HUES64 (cell line): ENCODE results near the gene DUSP28.

Experiments
- H3K27ac ChIP-seq: 2 replicates; pipeline ENCODE4 v1.7.0; 2013; ENCODE audit warnings: low read depth, low read length, inconsistent platforms
- H3K27me3 ChIP-seq: 2 replicates; pipeline ENCODE4 v1.6.1; 2013; ENCODE audit warnings: mild to moderate bottlenecking, low read length; ENCODE audit not compliant: insufficient read depth
- H3K36me3 ChIP-seq: 2 replicates; pipeline ENCODE4 v1.6.1; 2013; ENCODE audit warnings: mild to moderate bottlenecking, low read length; ENCODE audit not compliant: insufficient read depth
- H3K4me1 ChIP-seq: 2 replicates; pipeline ENCODE4 v1.6.1; 2013; ENCODE audit warnings: mild to moderate bottlenecking, low read length, moderate library complexity; ENCODE audit not compliant: insufficient read depth
- H3K4me3 ChIP-seq: 2 replicates; pipeline ENCODE4 v1.5.1; 2013; ENCODE audit warnings: mild to moderate bottlenecking, low read length, moderate library complexity
- H3K9ac ChIP-seq: 2 replicates; pipeline ENCODE4 v1.6.1; 2013; ENCODE audit warnings: mild to moderate bottlenecking, low read depth, low read length
- H3K9me3 ChIP-seq: 2 replicates; pipeline ENCODE4 v1.6.1; 2013; ENCODE audit warnings: low read depth, low read length; ENCODE audit not compliant: insufficient read depth
- WGBS: fragments of 150-250, 120-280 bp; methylation state at CpG from one replicate; pipeline ENCODE4 v1.1.7; 2013; ENCODE audit warnings: missing lambda C conversion rate; 5-methylcytosine and 5-hydroxymethylcytosine counted together

The DUSP28 gene

DNA sequence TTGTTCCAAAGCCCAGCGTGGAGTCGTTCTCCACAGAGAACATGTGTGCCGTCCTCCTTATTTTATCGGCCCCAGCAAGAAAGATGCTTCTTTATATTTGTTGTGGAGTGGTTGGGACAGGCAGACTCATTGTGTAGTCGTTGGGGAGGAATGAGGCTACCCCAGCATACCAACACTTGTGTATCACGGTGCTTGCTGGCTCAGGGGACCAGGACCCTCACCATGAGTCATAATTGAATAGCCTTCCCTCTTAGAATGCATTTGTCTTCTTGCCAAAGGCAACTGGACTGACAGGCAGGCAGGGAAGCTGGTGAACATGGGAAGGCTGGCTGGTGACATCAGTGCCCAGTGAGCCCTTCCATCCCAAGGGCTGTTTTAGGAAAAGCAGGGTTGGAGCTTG is 31.1 kb downstream of the DUSP28 start:
- Histone ChIP-seq H3K9me3 (no peaks in the 10 kb centered on the region), H3K4me3 (no peak overlapping the region), H3K4me1 (peaks cover 5% of the 10 kb centered on the region; the same call in 1 of the 2 replicates), H3K9ac (no peak overlapping the region), H3K36me3 (peaks cover 14% of the 10 kb centered on the region; the same call in 1 of the 2 replicates), H3K27ac (no peak overlapping the region), H3K27me3 (no peaks in the 10 kb centered on the region)
- WGBS: 90% methylated on average over 6 of the region's 6 CpGs

DNA sequence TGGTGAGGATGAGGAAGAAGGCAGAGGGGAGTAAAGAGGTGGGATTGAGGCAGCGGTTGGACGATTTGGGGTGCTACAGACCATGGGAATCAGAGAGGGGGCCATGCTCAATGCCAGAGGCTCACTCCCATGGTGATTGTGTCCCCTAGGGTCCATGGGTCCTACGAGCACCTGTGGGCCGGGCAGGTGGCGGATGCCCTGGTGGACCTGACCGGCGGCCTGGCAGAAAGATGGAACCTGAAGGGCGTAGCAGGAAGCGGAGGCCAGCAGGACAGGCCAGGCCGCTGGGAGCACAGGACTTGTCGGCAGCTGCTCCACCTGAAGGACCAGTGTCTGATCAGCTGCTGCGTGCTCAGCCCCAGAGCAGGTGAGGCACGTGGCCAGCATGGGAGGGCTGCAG is 31.6 kb downstream of the DUSP28 start:
- Histone ChIP-seq H3K36me3 (peaks cover 14% of the 10 kb centered on the region; the same call in 1 of the 2 replicates), H3K9ac (no peak overlapping the region), H3K27ac (no peak overlapping the region), H3K4me1 (peaks cover 5% of the 10 kb centered on the region; the same call in 1 of the 2 replicates), H3K4me3 (no peak overlapping the region), H3K9me3 (no peaks in the 10 kb centered on the region), H3K27me3 (no peaks in the 10 kb centered on the region)
- WGBS: 95% methylated on average over 13 of the region's 13 CpGs

DNA sequence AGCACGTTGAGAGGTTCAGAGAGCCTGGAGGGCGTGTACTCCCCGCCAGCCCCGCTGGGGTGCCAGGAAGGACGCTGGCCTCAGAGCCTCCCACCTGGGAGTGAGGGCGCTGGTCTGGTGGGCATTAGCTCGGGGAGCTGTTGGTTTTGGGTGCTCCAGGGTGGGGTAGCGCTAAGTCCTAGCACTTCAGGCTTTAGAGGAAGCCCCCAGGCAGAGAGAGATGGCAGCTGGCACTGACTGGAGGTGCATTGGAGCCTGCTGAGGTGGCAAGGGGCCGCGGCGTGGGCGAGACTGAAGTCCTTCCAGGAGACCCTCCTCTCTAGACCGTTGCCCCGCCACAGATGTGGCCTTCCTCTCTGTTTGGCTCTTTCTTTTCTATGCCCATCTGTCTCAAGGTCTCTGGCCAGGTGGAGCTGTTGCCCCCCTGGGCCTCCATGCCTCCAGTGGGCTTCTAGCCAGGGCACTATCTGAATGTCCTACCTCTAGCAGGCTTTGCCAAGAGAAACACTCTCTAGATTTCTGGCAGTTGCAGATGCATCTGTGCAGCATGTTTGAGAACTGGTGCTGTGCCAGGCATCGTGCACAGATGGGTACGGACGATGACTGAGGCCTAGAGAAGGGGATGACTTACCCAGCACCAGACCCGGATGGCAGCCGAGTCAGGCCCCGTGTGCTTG is 33.0 kb downstream of the DUSP28 start:
- WGBS: 95% methylated on average over 20 of the region's 20 CpGs
- no peak overlapping the region for H3K9ac ChIP-seq

DNA sequence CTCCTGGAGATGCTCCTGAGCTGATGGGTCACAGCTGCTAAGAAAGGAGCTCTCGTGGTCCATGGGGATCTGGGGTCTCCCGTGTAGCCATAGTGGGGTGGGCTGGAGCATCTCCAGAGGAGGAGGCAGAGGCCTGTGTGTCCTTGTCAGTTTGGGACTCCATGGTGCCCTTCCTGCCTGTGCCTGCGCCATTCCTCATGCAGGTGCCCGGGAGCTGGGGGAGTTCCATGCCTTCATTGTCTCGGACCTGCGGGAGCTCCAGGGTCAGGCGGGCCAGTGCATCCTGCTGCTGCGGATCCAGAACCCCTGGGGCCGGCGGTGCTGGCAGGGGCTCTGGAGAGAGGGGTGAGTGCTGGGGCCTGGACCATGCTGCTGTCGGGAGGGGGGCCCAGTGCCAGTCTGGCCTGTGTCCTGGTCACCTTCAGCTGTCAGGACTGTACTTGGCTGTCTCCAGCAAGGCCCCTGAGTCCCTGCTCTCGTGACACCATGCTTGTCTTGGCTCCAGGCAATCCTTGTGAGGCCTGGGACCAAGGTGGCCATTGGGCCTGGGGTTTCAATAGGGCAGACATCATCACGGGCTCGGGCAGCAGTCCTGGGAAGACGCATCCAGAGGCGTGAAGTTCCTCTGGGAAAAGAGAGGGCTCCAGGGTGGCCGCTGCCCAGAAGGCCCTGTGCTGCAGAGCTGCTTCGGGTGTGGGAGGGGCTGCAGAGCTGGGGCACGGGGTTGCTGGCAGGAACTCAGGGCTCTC is 33.7 kb downstream of the DUSP28 start:
- H3K36me3 ChIP-seq: peaks cover 14% of the 10 kb centered on the region; the same call in 1 of the 2 replicates
- 93% methylated on average over 19 of the region's 19 CpGs for WGBS

More for the DNA sequence above, 33.0 kb downstream of the DUSP28 start:
- Histone ChIP-seq H3K27ac (no peak overlapping the region), H3K4me3 (no peak overlapping the region), H3K27me3 (no peaks in the 10 kb centered on the region), H3K4me1 (no peaks in the 10 kb centered on the region), H3K36me3 (peaks cover 14% of the 10 kb centered on the region; the same call in 1 of the 2 replicates), H3K9me3 (no peaks in the 10 kb centered on the region)

DNA sequence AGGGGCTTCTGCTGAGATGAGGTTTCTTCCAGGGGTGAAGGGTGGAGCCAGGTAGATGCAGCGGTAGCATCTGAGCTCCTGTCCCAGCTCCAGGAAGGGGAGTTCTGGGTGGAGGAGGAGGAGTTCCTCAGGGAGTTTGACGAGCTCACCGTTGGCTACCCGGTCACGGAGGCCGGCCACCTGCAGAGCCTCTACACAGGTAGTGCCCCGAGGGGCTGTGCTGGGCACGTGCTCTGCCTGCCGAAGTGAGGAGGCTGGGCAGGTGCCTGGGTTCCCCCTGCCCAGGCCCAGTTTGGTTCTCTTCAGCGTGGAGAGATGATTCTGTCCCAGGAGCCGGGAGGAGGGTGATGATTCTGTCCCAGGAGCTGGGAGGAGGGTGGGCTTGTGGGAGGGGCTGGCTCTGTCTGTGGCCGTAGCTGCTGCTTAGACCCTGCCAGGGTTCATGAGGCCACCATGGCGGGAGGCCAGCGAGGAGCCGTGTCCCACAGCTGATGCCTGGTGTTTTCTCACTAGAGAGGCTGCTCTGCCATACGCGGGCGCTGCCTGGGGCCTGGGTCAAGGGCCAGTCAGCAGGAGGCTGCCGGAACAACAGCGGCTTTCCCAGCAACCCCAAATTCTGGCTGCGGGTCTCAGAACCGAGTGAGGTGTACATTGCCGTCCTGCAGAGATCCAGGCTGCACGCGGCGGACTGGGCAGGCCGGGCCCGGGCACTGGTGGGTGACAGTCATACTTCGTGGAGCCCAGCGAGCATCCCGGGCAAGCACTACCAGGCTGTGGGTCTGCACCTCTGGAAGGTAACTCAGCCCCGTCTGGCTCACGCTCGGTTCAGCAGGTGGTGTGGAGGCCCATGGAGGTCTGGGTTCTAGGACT is 34.6 kb downstream of the DUSP28 start:
- H3K27me3 ChIP-seq: no peaks in the 10 kb centered on the region
- peaks cover 15% of the 10 kb centered on the region for H3K36me3 ChIP-seq
- no peaks in the 10 kb centered on the region for H3K9me3 ChIP-seq
- H3K4me1 ChIP-seq: no peaks in the 10 kb centered on the region
- no peak overlapping the region for H3K27ac ChIP-seq
- no peak overlapping the region for H3K4me3 ChIP-seq
- H3K9ac ChIP-seq: no peak overlapping the region
- 94% methylated on average over 34 of the region's 34 CpGs for WGBS

More for the DNA sequence above, 33.7 kb downstream of the DUSP28 start:
- Histone ChIP-seq H3K9me3 (no peaks in the 10 kb centered on the region), H3K27me3 (no peaks in the 10 kb centered on the region), H3K9ac (no peak overlapping the region), H3K4me1 (no peaks in the 10 kb centered on the region), H3K27ac (no peak overlapping the region), H3K4me3 (no peak overlapping the region)

DNA sequence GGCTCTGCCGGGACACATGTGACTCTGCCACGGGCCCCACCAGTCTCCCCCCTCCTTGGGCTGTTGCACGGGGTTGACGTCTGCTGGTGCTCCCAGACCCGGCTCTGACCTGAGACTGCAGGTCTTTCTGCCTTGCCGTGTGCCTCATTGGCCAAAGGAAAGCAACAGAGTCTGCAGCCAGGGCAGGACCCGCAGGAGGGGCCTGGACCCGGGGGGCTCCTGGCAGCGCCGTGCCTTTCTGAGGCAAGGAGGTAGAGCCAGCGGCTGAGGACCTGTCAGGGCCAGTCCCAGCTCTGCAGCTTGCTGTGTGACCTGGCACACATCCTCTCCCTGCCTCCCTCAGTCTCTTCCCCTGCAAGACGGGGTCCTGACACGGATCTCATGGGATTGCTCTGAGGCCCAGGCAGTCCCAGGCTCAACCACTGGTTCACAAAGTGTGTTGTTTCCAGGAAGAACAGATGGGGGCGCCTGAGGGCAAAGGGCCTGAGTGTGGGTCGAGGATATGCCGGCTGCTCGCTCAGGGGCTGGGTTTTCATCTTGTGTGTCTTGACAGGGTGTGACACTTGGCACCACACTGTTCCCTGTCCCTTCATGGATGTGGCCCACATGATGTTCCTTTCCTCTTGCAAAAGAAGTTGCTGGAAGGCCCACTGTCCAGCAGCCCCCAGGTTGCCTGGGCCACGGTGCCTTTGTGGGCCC is 35.4 kb downstream of the DUSP28 start:
- Histone ChIP-seq H3K9ac (no peak overlapping the region), H3K27ac (no peak overlapping the region), H3K9me3 (no peaks in the 10 kb centered on the region), H3K36me3 (peaks cover 16% of the 10 kb centered on the region), H3K4me1 (no peaks in the 10 kb centered on the region), H3K4me3 (no peak overlapping the region), H3K27me3 (no peaks in the 10 kb centered on the region)
- 86% methylated on average over 18 of the region's 18 CpGs for WGBS

DNA sequence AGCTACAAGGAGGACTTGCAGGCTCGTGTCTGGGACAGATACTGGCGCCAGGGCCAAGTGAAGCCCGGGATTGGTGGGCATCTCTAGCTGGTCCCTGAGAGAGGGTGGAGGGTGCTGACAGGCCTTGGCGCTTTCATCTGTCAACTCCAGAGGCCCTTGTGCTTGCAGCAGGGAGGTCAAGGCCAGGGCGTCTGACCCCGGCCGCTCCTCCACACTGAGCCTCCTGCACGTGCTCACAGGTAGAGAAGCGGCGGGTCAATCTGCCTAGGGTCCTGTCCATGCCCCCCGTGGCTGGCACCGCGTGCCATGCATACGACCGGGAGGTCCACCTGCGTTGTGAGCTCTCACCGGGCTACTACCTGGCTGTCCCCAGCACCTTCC is 35.9 kb downstream of the DUSP28 start:
- H3K27me3 ChIP-seq: no peaks in the 10 kb centered on the region
- 95% methylated on average over 17 of the region's 17 CpGs for WGBS
- no peaks in the 10 kb centered on the region for H3K9me3 ChIP-seq
- no peak overlapping the region for H3K4me3 ChIP-seq
- H3K27ac ChIP-seq: no peak overlapping the region
- H3K9ac ChIP-seq: no peak overlapping the region
- H3K4me1 ChIP-seq: no peaks in the 10 kb centered on the region
- H3K36me3 ChIP-seq: peaks cover 16% of the 10 kb centered on the region

DNA sequence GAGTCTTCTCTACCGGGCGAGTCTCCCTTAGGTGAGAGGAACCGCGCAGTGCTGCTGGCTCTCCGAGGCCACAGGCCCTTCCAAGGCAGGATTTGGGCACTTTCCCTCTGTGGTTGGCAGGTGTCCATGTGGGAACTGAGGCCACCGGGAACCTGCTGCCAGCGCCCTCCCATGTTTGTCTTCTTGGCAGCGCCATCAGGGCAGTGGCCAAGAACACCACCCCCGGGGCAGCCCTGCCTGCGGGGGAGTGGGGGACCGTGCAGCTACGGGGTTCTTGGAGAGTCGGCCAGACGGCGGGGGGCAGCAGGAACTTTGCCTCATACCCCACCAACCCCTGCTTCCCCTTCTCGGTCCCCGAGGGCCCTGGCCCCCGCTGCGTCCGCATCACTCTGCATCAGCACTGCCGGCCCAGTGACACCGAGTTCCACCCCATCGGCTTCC is 36.4 kb downstream of the DUSP28 start:
- H3K4me3 ChIP-seq: no peak overlapping the region
- no peaks in the 10 kb centered on the region for H3K9me3 ChIP-seq
- WGBS: 94% methylated on average over 23 of the region's 23 CpGs
- peaks cover 16% of the 10 kb centered on the region for H3K36me3 ChIP-seq
- no peak overlapping the region for H3K9ac ChIP-seq
- H3K4me1 ChIP-seq: no peaks in the 10 kb centered on the region
- no peaks in the 10 kb centered on the region for H3K27me3 ChIP-seq
- H3K27ac ChIP-seq: no peak overlapping the region

DNA sequence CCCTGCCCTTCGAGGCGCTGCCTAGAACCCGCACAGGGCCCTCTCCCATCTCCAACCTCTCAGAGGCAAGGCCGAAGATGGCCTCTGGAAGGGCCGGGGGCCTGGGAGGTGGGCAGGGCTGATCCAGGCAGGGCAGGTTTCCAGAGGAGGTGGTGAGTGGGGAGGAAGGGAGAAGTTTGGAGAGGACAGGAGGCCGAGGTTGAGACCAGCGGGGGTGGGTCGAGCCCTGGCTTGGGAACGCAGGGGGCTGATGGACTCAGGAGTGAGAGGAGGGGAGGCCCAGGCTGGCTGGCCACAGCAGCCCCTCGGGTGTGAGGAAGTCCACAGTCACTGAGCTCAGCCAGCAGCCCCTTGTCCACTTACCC is 36.9 kb downstream of the DUSP28 start:
- Histone ChIP-seq H3K4me3 (no peak overlapping the region), H3K9me3 (no peaks in the 10 kb centered on the region), H3K27ac (no peak overlapping the region), H3K9ac (no peak overlapping the region), H3K36me3 (peaks cover 16% of the 10 kb centered on the region), H3K27me3 (no peaks in the 10 kb centered on the region), H3K4me1 (no peaks in the 10 kb centered on the region)
- WGBS: 94% methylated on average over 10 of the region's 10 CpGs

DNA sequence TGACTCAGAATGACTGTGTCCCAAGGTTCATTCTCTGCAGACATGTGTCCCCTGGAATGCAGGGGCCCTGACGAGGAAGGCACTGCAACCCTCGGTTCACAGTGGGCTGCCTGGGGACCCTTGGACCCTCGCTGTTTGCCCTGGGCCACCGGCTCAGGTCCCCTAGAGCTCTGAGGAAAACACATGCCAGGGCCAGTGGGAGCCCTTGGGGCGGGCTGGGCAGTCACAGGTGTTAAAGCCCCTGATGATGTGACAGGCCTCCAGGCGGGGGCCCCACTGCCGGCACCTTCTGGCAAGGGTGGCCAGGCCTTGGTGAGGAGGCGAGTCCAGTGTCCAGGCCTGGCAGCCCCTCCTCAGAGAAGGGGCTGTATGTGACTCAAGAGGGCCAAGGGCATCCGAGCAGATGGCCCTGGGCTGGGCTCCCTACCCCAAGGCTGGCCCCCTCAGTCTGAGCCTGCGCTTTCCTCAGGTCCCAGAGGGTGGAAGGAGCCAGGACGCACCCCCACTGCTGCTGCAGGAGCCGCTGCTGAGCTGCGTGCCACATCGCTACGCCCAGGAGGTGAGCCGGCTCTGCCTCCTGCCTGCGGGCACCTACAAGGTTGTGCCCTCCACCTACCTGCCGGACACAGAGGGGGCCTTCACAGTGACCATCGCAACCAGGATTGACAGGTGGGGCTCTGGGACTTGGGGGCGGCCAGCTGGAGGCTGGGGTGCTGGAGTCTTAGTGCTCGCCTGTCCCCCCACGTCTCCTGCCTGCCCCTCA is 37.4 kb downstream of the DUSP28 start:
- Histone ChIP-seq H3K4me1 (no peaks in the 10 kb centered on the region), H3K9ac (no peak overlapping the region), H3K27me3 (no peaks in the 10 kb centered on the region), H3K4me3 (no peak overlapping the region), H3K9me3 (no peaks in the 10 kb centered on the region), H3K36me3 (peaks cover 11% of the 10 kb centered on the region; the same call in 1 of the 2 replicates), H3K27ac (no peak overlapping the region)
- WGBS: 94% methylated on average over 22 of the region's 22 CpGs
